GM23248 (cell line): ENCODE data around the gene AKAP7.

Experiments used
- EZH2 ChIP-seq: fragments of 200-600 bp; sonication (generic); IDR thresholded peaks from 2 replicates; pipeline ENCODE4 v1.6.1; 2018; ENCODE audit warnings: antibody characterized with exemption, mild to moderate bottlenecking; ENCODE audit not compliant: insufficient read depth, poor library complexity, severe bottlenecking
- EZH2phosphoT487 ChIP-seq: fragments of 200-600 bp; sonication (generic); IDR thresholded peaks from 2 replicates; pipeline ENCODE4 v1.6.1; 2018; ENCODE audit warnings: antibody characterized with exemption, moderate library complexity, mild to moderate bottlenecking, low read depth; ENCODE audit not compliant: insufficient read depth

GRCh38 chr6:131183427-131184095 is 48.3 kb downstream of the AKAP7 start:
- no peak for TF ChIP-seq EZH2phosphoT487
- TF ChIP-seq EZH2, result no peak
